Measurements from ENCODE around the gene CBX6. TPM values are rescaled to one million over a fixed set of nuclear protein-coding genes. Genes with fewer than 3 reads are reported as not detected.

The CBX6 gene
- total RNA-seq, 2 experiments from 2014 or later, result 45.2 to 67.2 TPM

- intact Hi-C loops (cut with micrococcal nuclease; ENCODE audit: unreplicated experiment), result loop anchor here (1.0 kb wide), 1 partner anchor 29 kb away; the partner anchor contains the start of gene CBX6
- peak; percentile 38 for DNase-seq (ENCODE audit: low spot score)
- peaks cover 35% of the 10 kb centered on the region for H3K4me1 ChIP-seq (ENCODE audit: insufficient read depth, low read length, poor library complexity, severe bottlenecking)
- ChIA-PET POLR2A (interaction anchor here (0.5 to 1.2 kb wide), 5 partner anchors 13 to 1025 kb away, joined by 3 to 4 read pairs (median 3); no protein-coding TSS in a partner anchor), CTCF (ENCODE audit: unreplicated experiment) (interaction anchor here (0.6 kb wide), 1 partner anchor 248 kb away, joined by 3 read pairs; no protein-coding TSS in a partner anchor)
- no peaks in the 10 kb centered on the region for H3K36me3 ChIP-seq (ENCODE audit: insufficient read depth, low read length)
- peak overlapping the region; percentile 18 for H3K4me3 ChIP-seq (ENCODE audit: low read depth, low read length, poor library complexity, severe bottlenecking)
- H2AFZ ChIP-seq (ENCODE audit: low read length), result peak overlapping the region; percentile 15; the same call in 1 of the 2 replicates
- H3K79me2 ChIP-seq (ENCODE audit: insufficient read depth, low read depth, low read length), result no peaks in the 10 kb centered on the region
- peak overlapping the region; percentile 56 for H3K27ac ChIP-seq (ENCODE audit: low read depth, low read length, poor library complexity, severe bottlenecking)
- peak overlapping the region; percentile 72 for H3K4me2 ChIP-seq (ENCODE audit: low read length)
- no TSS peak for BruUV-seq (replicated peaks)
- H3K9me3 ChIP-seq (ENCODE audit: low read length), result peaks cover 21% of the 10 kb centered on the region; the same call in 1 of the 2 replicates
- TF ChIP-seq EZH2phosphoT487 (IDR thresholded peaks at IDR 0.05; ENCODE audit: borderline replicate concordance, low read depth, low read length), result no peak
- TF ChIP-seq CTCF (conservative IDR thresholded peaks at IDR 0.05; ENCODE audit: low read length), result no peak
- no peaks in the 10 kb centered on the region for H4K20me1 ChIP-seq (ENCODE audit: insufficient read depth, low read length)
- no peaks in the 10 kb centered on the region for H3K9me2 ChIP-seq (ENCODE audit: insufficient read depth, low read length)
Observed at GRCh38 chr22:38901111-38901641, 29.2 kb upstream of the CBX6 start.

GRCh38 chr22:38900677-38901076, 28.7 kb upstream of the CBX6 start:
- CTCF ChIA-PET (ENCODE audit: unreplicated experiment), result no interaction called here
- TF ChIP-seq EZH2phosphoT487 (IDR thresholded peaks at IDR 0.05; ENCODE audit: borderline replicate concordance, low read depth, low read length), result no peak
- TF ChIP-seq CTCF (conservative IDR thresholded peaks at IDR 0.05; ENCODE audit: low read length), result no peak
- H3K9me3 ChIP-seq (ENCODE audit: low read length), result peaks cover 21% of the 10 kb centered on the region; the same call in 1 of the 2 replicates
- BruUV-seq (replicated peaks), result no TSS peak
- POLR2A ChIA-PET, result interaction anchor here (0.8 to 1.2 kb wide), 2 partner anchors 13 to 51 kb away, joined by 3 to 4 read pairs; no protein-coding TSS in a partner anchor
- no peaks in the 10 kb centered on the region for H4K20me1 ChIP-seq (ENCODE audit: insufficient read depth, low read length)
- peaks cover 35% of the 10 kb centered on the region for H3K4me1 ChIP-seq (ENCODE audit: insufficient read depth, low read length, poor library complexity, severe bottlenecking)
- peak overlapping the region; percentile 56 for H3K27ac ChIP-seq (ENCODE audit: low read depth, low read length, poor library complexity, severe bottlenecking)
- peak overlapping the region; percentile 18 for H3K4me3 ChIP-seq (ENCODE audit: low read depth, low read length, poor library complexity, severe bottlenecking)
- peak; percentile 66 for DNase-seq (ENCODE audit: low spot score)
- no peaks in the 10 kb centered on the region for H3K9me2 ChIP-seq (ENCODE audit: insufficient read depth, low read length)
- H3K4me2 ChIP-seq (ENCODE audit: low read length), result peak overlapping the region; percentile 72
- peak overlapping the region; percentile 15; the same call in 1 of the 2 replicates for H2AFZ ChIP-seq (ENCODE audit: low read length)
- H3K36me3 ChIP-seq (ENCODE audit: insufficient read depth, low read length), result no peaks in the 10 kb centered on the region
- H3K79me2 ChIP-seq (ENCODE audit: insufficient read depth, low read depth, low read length), result no peaks in the 10 kb centered on the region
- intact Hi-C loops (cut with micrococcal nuclease; ENCODE audit: unreplicated experiment), result loop anchor here (1.0 kb wide), 1 partner anchor 28 kb away; the partner anchor contains the start of gene CBX6

GRCh38 chr22:38891256-38891655, 19.2 kb upstream of the CBX6 start:
- no peaks in the 10 kb centered on the region for H3K9me2 ChIP-seq (ENCODE audit: insufficient read depth, low read length)
- no peak for DNase-seq (ENCODE audit: low spot score)
- intact Hi-C loops (cut with micrococcal nuclease; ENCODE audit: unreplicated experiment), result no loop called here
- peaks cover under 1% of the 10 kb centered on the region for H3K4me1 ChIP-seq (ENCODE audit: insufficient read depth, low read length, poor library complexity, severe bottlenecking)
- ChIA-PET CTCF (ENCODE audit: unreplicated experiment) (no interaction called here), POLR2A (no interaction called here)
- TF ChIP-seq EZH2phosphoT487 (IDR thresholded peaks at IDR 0.05; ENCODE audit: borderline replicate concordance, low read depth, low read length) (no peak), CTCF (conservative IDR thresholded peaks at IDR 0.05; ENCODE audit: low read length) (no peak)
- BruUV-seq (replicated peaks), result no TSS peak
- H3K9me3 ChIP-seq (ENCODE audit: low read length), result 0 out of 2 replicates have a peak, but pooled peaks cover 4% of the 10 kb centered on the region
- H4K20me1 ChIP-seq (ENCODE audit: insufficient read depth, low read length), result no peaks in the 10 kb centered on the region
- H3K36me3 ChIP-seq (ENCODE audit: insufficient read depth, low read length), result no peaks in the 10 kb centered on the region
- no peak overlapping the region for H2AFZ ChIP-seq (ENCODE audit: low read length)
- H3K4me3 ChIP-seq (ENCODE audit: low read depth, low read length, poor library complexity, severe bottlenecking), result no peak overlapping the region
- no peak overlapping the region for H3K27ac ChIP-seq (ENCODE audit: low read depth, low read length, poor library complexity, severe bottlenecking)
- no peaks in the 10 kb centered on the region for H3K79me2 ChIP-seq (ENCODE audit: insufficient read depth, low read depth, low read length)
- no peak overlapping the region for H3K4me2 ChIP-seq (ENCODE audit: low read length)

Measured in OCI-LY7 (cell line).